NB4 (cell line): ENCODE results near the gene FBXW4.

ENCODE experiments used
- MYC ChIP-seq: IDR thresholded peaks from 2 replicates; pipeline ENCODE4 v1.6.1; 2011; ENCODE audit warnings: low read depth, low read length
- POLR2A ChIP-seq: IDR thresholded peaks from 2 replicates; pipeline ENCODE4 v1.6.1; 2011; ENCODE audit warnings: mild to moderate bottlenecking; ENCODE audit not compliant: insufficient read length; ENCODE audit errors: extremely low read depth
- TF ChIP-seq, protein P1 (sequence below): IDR thresholded peaks from one replicate; pipeline ENCODE4 v1.5.1; 2012; ENCODE audit warnings: low read depth, low read length
- TF ChIP-seq, protein P2 (sequence below): IDR thresholded peaks from 2 replicates; pipeline ENCODE4 v1.6.1; 2011; ENCODE audit warnings: low read depth, low read length

DNA sequence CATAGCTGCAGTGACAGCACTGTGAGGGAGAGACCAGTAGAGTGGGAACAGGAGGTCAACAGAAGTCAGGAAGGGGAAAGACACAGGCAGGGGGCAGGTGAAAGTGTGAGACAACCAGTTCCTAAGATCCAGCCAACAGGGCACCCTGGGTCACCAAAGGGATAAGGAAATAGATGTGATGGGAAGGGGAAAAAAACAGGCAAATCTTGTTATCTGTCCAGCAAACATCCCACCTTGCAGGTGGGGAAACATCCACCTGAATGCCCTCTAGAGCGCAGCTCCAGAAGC lies 64.4 kb downstream of the FBXW4 start:
- TF ChIP-seq, protein P1, sequence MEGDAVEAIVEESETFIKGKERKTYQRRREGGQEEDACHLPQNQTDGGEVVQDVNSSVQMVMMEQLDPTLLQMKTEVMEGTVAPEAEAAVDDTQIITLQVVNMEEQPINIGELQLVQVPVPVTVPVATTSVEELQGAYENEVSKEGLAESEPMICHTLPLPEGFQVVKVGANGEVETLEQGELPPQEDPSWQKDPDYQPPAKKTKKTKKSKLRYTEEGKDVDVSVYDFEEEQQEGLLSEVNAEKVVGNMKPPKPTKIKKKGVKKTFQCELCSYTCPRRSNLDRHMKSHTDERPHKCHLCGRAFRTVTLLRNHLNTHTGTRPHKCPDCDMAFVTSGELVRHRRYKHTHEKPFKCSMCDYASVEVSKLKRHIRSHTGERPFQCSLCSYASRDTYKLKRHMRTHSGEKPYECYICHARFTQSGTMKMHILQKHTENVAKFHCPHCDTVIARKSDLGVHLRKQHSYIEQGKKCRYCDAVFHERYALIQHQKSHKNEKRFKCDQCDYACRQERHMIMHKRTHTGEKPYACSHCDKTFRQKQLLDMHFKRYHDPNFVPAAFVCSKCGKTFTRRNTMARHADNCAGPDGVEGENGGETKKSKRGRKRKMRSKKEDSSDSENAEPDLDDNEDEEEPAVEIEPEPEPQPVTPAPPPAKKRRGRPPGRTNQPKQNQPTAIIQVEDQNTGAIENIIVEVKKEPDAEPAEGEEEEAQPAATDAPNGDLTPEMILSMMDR = no peak
- TF ChIP-seq POLR2A = no peak
- TF ChIP-seq, protein P2, sequence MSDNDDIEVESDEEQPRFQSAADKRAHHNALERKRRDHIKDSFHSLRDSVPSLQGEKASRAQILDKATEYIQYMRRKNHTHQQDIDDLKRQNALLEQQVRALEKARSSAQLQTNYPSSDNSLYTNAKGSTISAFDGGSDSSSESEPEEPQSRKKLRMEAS = no peak
- no peak for TF ChIP-seq MYC
